GM23338 (cell line): Measurements from ENCODE around the gene LMAN2L. TPM values are rescaled to one million over a fixed set of nuclear protein-coding genes. Genes with fewer than 3 reads are reported as not detected.

ENCODE experiments used
- ATAC-seq: fragments of 200-7000 bp; cut with Tn5 transposase; 3 replicates; pipeline ENCODE4 v1.9.1; 2020
- DNase-seq: peaks from one replicate; pipeline ENCODE4 v3.0.0-alpha.2; 2015; ENCODE audit warnings: low spot score
- H2AFZ ChIP-seq: fragments of 200-600 bp; sonication (generic); 2 replicates; pipeline ENCODE4 v1.8.0; 2016; ENCODE audit warnings: antibody characterized with exemption, mild to moderate bottlenecking, moderate library complexity
- H3F3A ChIP-seq: fragments of 200-600 bp; sonication (generic); replicated peaks from 2 replicates; pipeline ENCODE4 v1.8.0; 2017; ENCODE audit warnings: antibody characterized with exemption, mixed run types, low read depth
- H3K27ac ChIP-seq: fragments of 200-600 bp; sonication (generic); 2 replicates; pipeline ENCODE4 v1.6.1; 2016; ENCODE audit warnings: low read depth
- H3K27me3 ChIP-seq: fragments of 200-600 bp; sonication (generic); 2 replicates; pipeline ENCODE4 v1.8.0; 2016; ENCODE audit warnings: mild to moderate bottlenecking, mixed run types, moderate library complexity; ENCODE audit not compliant: insufficient read depth
- H3K36me3 ChIP-seq: fragments of 200-600 bp; sonication (generic); 2 replicates; pipeline ENCODE4 v1.8.0; 2016; ENCODE audit warnings: mild to moderate bottlenecking; ENCODE audit not compliant: insufficient read depth
- H3K4me1 ChIP-seq: fragments of 200-600 bp; sonication (generic); 2 replicates; pipeline ENCODE4 v1.8.0; 2016; ENCODE audit warnings: mild to moderate bottlenecking, moderate library complexity; ENCODE audit not compliant: insufficient read depth
- H3K4me2 ChIP-seq: fragments of 200-600 bp; sonication (generic); 2 replicates; pipeline ENCODE4 v1.7.1; 2017; ENCODE audit warnings: mixed run types
- H3K4me3 ChIP-seq: fragments of 200-600 bp; sonication (generic); 2 replicates; pipeline ENCODE4 v1.6.1; 2016; ENCODE audit warnings: mixed run types
- H3K79me2 ChIP-seq: fragments of 200-600 bp; sonication (generic); replicated peaks from 2 replicates; pipeline ENCODE4 v1.8.0; 2017; ENCODE audit warnings: mild to moderate bottlenecking; ENCODE audit not compliant: insufficient read depth
- H3K9me2 ChIP-seq: fragments of 200-600 bp; sonication (generic); 2 replicates; pipeline ENCODE4 v1.8.0; 2017; ENCODE audit not compliant: insufficient read depth
- H4K20me1 ChIP-seq: fragments of 200-600 bp; sonication (generic); replicated peaks from 2 replicates; pipeline ENCODE4 v1.8.0; 2017; ENCODE audit warnings: mild to moderate bottlenecking; ENCODE audit not compliant: insufficient read depth
- H3K27ac Mint-ChIP-seq: 2 replicates; pipeline ENCODE4 v1.8.0; 2020; ENCODE audit warnings: inconsistent platforms, mild to moderate bottlenecking, moderate library complexity, mixed read lengths
- H3K27me3 Mint-ChIP-seq: 3 replicates; pipeline ENCODE4 v1.8.0; 2022; ENCODE audit warnings: low read depth, mild to moderate bottlenecking, moderate library complexity, mixed read lengths, inconsistent platforms; ENCODE audit not compliant: insufficient read depth, poor library complexity
- H3K36me3 Mint-ChIP-seq: 3 replicates; pipeline ENCODE4 v1.8.0; 2021; ENCODE audit warnings: low read depth, mild to moderate bottlenecking, inconsistent platforms, moderate library complexity, mixed read lengths
- H3K4me1 Mint-ChIP-seq: 3 replicates; pipeline ENCODE4 v1.8.0; 2020; ENCODE audit warnings: mild to moderate bottlenecking, inconsistent platforms, mixed read lengths
- H3K4me3 Mint-ChIP-seq: 3 replicates; pipeline ENCODE4 v1.8.0; 2021; ENCODE audit warnings: moderate library complexity, mild to moderate bottlenecking, inconsistent platforms, mixed read lengths
- H3K9me3 Mint-ChIP-seq: 3 replicates; pipeline ENCODE4 v1.8.0; 2020; ENCODE audit warnings: moderate library complexity, mild to moderate bottlenecking, inconsistent platforms, mixed read lengths
- EZH2 ChIP-seq: fragments of 200-600 bp; sonication (generic); IDR thresholded peaks from one replicate; pipeline ENCODE4 v1.8.0; 2017; ENCODE audit warnings: antibody characterized with exemption, mild to moderate bottlenecking, low read depth; ENCODE audit not compliant: unreplicated experiment
- EZH2phosphoT487 ChIP-seq: fragments of 200-600 bp; sonication (generic); IDR thresholded peaks from one replicate; pipeline ENCODE4 v1.8.1; 2018; ENCODE audit warnings: antibody characterized with exemption; ENCODE audit not compliant: unreplicated experiment
- JUNB ChIP-seq: IDR thresholded peaks from one replicate; pipeline ENCODE4 v1.6.1; 2016; ENCODE audit warnings: antibody characterized with exemption; ENCODE audit not compliant: unreplicated experiment
- POLR2AphosphoS5 ChIP-seq: IDR thresholded peaks from 2 replicates; pipeline ENCODE4 v1.6.1; 2016; ENCODE audit warnings: antibody characterized with exemption, low read depth
- ZNF114 ChIP-seq: fragments of 250-450 bp; sonication (Bioruptor Pico); IDR thresholded peaks from 2 replicates; pipeline ENCODE4 v1.5.0; 2020; ENCODE audit warnings: mild to moderate bottlenecking, moderate library complexity
- ZNF331 ChIP-seq: fragments of 250-450 bp; sonication (Bioruptor Pico); IDR thresholded peaks from 2 replicates; pipeline ENCODE4 v1.5.0; 2020; ENCODE audit warnings: low read depth, mild to moderate bottlenecking, moderate library complexity
- polyA plus RNA-seq: library from polyadenylated mRNA; unstranded; fragments of >200 nt; fragmentation: Nextera tagmentation; extraction: Ambion mirVana; gene quantifications from 2 replicates; pipeline ENCODE4 v1.2.1, GENCODE V29; 2016
- total RNA-seq: library from RNA; depleted of rRNA; stranded (reverse); fragments of >200 nt; shearing (Covaris generic); gene quantifications from 2 replicates; pipeline ENCODE4 v1.2.3, GENCODE V29; 2014
- TF ChIP-seq, protein P1 (sequence below): IDR thresholded peaks from 2 replicates; pipeline ENCODE4 v1.6.1; 2016; ENCODE audit warnings: antibody characterized with exemption
- TF ChIP-seq, protein P2 (sequence below): IDR thresholded peaks from one replicate; pipeline ENCODE4 v1.6.1; 2018; ENCODE audit warnings: antibody characterized with exemption; ENCODE audit not compliant: unreplicated experiment
- TF ChIP-seq, protein P3 (sequence below), 2 experiments: fragments of 200-600 bp in 1 of 2; sonication (generic) in 1 of 2; conservative IDR thresholded peaks; 2 replicates each; pipeline versions ENCODE4 v1.5.1 to v1.6.1; 2016 to 2017; ENCODE audit warnings: antibody characterized with exemption in 2 of 2, low read depth in 2 of 2, mild to moderate bottlenecking in 2 of 2, moderate library complexity in 1 of 2

The LMAN2L gene
- total and polyA plus RNA-seq, 2 experiments from 2014 or later = 11.8 to 15.8 TPM

DNA sequence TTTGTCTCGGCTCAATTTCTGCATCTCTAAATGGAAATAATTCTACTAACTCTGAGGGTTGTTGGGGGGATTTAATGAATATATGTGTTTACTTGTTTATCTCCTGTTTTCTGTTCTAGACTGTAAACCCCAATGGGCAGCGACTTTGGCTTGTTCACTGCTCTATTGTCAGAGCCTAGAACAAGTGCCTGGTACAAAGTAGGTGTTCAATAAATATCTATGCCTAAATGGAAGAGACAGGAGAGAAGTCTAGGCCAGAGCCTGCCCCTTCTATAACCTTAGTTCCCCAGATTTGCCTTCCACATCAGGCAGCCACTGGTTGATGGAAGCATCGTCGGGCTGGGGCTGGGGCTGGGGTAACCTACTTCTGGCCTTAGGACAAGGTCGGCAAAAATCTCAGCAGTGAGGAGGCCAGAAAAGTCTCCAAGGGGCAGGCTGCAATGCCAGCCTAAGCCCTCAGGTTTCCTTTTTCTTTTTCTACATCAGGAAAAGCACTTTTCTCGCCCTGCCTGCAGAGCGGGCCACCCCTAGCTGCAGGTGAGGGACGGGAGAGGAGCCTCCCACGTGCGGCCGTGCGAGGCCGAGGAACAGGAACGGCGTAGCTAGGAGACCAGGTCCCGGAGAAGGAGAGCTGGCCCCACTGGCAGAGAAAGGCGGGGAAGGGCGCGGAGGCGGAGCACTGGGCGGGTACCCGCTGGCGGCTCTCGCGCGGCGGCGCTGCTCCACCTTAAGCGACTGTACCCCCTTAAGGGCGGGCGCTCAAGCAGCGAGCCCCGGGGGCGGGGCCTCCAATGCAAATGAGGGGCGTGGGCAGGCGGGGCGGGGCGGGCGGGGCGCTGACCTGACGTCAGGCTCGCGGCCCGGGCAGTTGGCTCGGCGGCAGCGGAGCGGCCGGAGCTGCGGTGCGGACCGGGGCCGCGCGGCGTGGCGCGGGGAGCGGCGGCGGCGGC, 20.4 kb upstream of the LMAN2L start, which contains the start of gene CNNM4:
Gene CNNM4 (plus strand): TSS at position 867 of the 950 bp plus-strand sequence. CDS start 98 bp downstream, outside the sequence.
- peak within 1 kb of the TSS; percentile 88 for H3K4me2 ChIP-seq
- peaks cover 49% of the 10 kb centered on the region for H3K4me1 Mint-ChIP-seq

DNA sequence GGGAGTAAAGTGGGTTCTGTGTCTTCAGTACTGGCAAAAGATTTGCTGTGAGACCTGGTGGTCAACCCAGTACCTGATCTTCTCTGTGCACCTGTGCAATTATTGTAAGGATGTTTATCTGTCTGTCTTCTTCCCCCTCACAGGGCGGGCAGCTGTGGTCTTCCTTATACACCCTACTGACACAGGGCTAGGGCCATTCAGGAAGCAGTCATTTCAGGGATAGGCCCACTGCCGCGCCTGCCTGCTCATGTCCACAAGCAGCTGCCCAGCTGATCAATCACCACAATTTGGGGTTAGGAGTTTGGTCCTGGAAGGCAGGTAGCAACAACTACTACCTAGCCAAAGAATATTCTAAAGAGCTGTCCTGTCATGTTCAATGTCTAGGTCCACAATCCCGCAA, 19.7 kb upstream of the LMAN2L start:
- peaks cover 37% of the 10 kb centered on the region for H3K4me1 ChIP-seq
- H3F3A ChIP-seq = peaks cover 18% of the 10 kb centered on the region
- no peaks in the 10 kb centered on the region for H3K36me3 Mint-ChIP-seq
- peaks cover 4% of the 10 kb centered on the region; the same call in 1 of the 2 replicates for H3K9me2 ChIP-seq
- peak overlapping the region; percentile 66 for H2AFZ ChIP-seq
- H3K27ac Mint-ChIP-seq = no peak overlapping the region
- peak overlapping the region; percentile 72; the same call in 2 of the 3 replicates for H3K4me3 Mint-ChIP-seq
- peaks cover 27% of the 10 kb centered on the region for H3K27me3 Mint-ChIP-seq
- H3K9me3 Mint-ChIP-seq = no peaks in the 10 kb centered on the region
- no peak overlapping the region; the same call in 1 of the 2 replicates for H3K4me2 ChIP-seq
- no peak for ATAC-seq
- no peaks in the 10 kb centered on the region for H3K36me3 ChIP-seq
- H3K79me2 ChIP-seq = peaks cover 12% of the 10 kb centered on the region
- H3K4me1 Mint-ChIP-seq = peaks cover 47% of the 10 kb centered on the region
- H3K4me3 ChIP-seq = no peak overlapping the region
- no peak overlapping the region for H3K27ac ChIP-seq
- peaks cover 6% of the 10 kb centered on the region; the same call in 1 of the 2 replicates for H4K20me1 ChIP-seq
- DNase-seq = no peak
- peaks cover 9% of the 10 kb centered on the region; the same call in 1 of the 2 replicates for H3K27me3 ChIP-seq
- TF ChIP-seq, protein P1, sequence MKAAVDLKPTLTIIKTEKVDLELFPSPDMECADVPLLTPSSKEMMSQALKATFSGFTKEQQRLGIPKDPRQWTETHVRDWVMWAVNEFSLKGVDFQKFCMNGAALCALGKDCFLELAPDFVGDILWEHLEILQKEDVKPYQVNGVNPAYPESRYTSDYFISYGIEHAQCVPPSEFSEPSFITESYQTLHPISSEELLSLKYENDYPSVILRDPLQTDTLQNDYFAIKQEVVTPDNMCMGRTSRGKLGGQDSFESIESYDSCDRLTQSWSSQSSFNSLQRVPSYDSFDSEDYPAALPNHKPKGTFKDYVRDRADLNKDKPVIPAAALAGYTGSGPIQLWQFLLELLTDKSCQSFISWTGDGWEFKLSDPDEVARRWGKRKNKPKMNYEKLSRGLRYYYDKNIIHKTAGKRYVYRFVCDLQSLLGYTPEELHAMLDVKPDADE = no peak
- TF ChIP-seq, protein P2, sequence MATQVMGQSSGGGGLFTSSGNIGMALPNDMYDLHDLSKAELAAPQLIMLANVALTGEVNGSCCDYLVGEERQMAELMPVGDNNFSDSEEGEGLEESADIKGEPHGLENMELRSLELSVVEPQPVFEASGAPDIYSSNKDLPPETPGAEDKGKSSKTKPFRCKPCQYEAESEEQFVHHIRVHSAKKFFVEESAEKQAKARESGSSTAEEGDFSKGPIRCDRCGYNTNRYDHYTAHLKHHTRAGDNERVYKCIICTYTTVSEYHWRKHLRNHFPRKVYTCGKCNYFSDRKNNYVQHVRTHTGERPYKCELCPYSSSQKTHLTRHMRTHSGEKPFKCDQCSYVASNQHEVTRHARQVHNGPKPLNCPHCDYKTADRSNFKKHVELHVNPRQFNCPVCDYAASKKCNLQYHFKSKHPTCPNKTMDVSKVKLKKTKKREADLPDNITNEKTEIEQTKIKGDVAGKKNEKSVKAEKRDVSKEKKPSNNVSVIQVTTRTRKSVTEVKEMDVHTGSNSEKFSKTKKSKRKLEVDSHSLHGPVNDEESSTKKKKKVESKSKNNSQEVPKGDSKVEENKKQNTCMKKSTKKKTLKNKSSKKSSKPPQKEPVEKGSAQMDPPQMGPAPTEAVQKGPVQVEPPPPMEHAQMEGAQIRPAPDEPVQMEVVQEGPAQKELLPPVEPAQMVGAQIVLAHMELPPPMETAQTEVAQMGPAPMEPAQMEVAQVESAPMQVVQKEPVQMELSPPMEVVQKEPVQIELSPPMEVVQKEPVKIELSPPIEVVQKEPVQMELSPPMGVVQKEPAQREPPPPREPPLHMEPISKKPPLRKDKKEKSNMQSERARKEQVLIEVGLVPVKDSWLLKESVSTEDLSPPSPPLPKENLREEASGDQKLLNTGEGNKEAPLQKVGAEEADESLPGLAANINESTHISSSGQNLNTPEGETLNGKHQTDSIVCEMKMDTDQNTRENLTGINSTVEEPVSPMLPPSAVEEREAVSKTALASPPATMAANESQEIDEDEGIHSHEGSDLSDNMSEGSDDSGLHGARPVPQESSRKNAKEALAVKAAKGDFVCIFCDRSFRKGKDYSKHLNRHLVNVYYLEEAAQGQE = no peak
- TF ChIP-seq ZNF331 (no peak), POLR2AphosphoS5 (no peak), ZNF114 (no peak), EZH2 (no peak)
- TF ChIP-seq, protein P3, sequence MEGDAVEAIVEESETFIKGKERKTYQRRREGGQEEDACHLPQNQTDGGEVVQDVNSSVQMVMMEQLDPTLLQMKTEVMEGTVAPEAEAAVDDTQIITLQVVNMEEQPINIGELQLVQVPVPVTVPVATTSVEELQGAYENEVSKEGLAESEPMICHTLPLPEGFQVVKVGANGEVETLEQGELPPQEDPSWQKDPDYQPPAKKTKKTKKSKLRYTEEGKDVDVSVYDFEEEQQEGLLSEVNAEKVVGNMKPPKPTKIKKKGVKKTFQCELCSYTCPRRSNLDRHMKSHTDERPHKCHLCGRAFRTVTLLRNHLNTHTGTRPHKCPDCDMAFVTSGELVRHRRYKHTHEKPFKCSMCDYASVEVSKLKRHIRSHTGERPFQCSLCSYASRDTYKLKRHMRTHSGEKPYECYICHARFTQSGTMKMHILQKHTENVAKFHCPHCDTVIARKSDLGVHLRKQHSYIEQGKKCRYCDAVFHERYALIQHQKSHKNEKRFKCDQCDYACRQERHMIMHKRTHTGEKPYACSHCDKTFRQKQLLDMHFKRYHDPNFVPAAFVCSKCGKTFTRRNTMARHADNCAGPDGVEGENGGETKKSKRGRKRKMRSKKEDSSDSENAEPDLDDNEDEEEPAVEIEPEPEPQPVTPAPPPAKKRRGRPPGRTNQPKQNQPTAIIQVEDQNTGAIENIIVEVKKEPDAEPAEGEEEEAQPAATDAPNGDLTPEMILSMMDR (conservative IDR thresholded peaks at IDR 0.05; ENCODE audit: low read depth in 2 of 2) = no peak

More for the DNA sequence above, 20.4 kb upstream of the LMAN2L start, which contains the start of gene CNNM4:
- no peak for TF ChIP-seq EZH2
- TF ChIP-seq, protein P1 = no peak
- TF ChIP-seq EZH2phosphoT487 = no peak
- peak; percentile 57; the same call in 1 of the 2 replicates for TF ChIP-seq POLR2AphosphoS5
- TF ChIP-seq, protein P3 (conservative IDR thresholded peaks at IDR 0.05; ENCODE audit: low read depth in 2 of 2) = peak in 1 of 2 experiments; percentile 25; a peak in 1 of 4 replicates
- no peak for TF ChIP-seq JUNB
- peaks cover 28% of the 10 kb centered on the region for H3K27me3 Mint-ChIP-seq
- peak within 1 kb of the TSS; percentile 56; the same call in 1 of the 2 replicates for H3K27ac Mint-ChIP-seq
- Histone ChIP-seq H4K20me1 (peaks cover 8% of the 10 kb centered on the region; the same call in 1 of the 2 replicates), H3K9me2 (peaks cover 4% of the 10 kb centered on the region; the same call in 1 of the 2 replicates), H3K27me3 (peaks cover 9% of the 10 kb centered on the region; the same call in 1 of the 2 replicates), H3F3A (peaks cover 18% of the 10 kb centered on the region), H3K4me1 (peaks cover 40% of the 10 kb centered on the region), H3K4me3 (peak within 1 kb of the TSS; percentile 68), H3K27ac (no peak within 1 kb of the TSS), H3K36me3 (no peaks in the 10 kb centered on the region), H2AFZ (peak within 1 kb of the TSS; percentile 97), H3K79me2 (peaks cover 18% of the 10 kb centered on the region)
- H3K4me3 Mint-ChIP-seq = peak within 1 kb of the TSS; percentile 72
- H3K36me3 Mint-ChIP-seq = no peaks in the 10 kb centered on the region
- H3K9me3 Mint-ChIP-seq = no peaks in the 10 kb centered on the region
- DNase-seq (peak; percentile 97), ATAC-seq (peak; percentile 78)
